GM12878 (cell line): ENCODE data around the gene COL6A1. TPM values are rescaled to one million over a fixed set of nuclear protein-coding genes. Genes with fewer than 3 reads are reported as not detected.

Source experiments
- ATAC-seq: fragments of 200-7000 bp; cut with Tn5 transposase; 3 replicates; pipeline ENCODE4 v1.9.1; 2020; ENCODE audit warnings: mild to moderate bottlenecking, moderate library complexity
- BruUV-seq: library from RNA; stranded (reverse); fragments of 400-500 nt; replicated peaks from 2 replicates; lab custom pipeline; 2021; lab: Mats Ljungman, UMichigan
- CTCF ChIA-PET: fragments of 300-600 bp; sonication (Branson Sonifier 250); formaldehyde crosslinking; extraction: SDS; loops from one replicate; lab custom pipeline; 2021; ENCODE audit warnings: inconsistent platforms; lab: Yijun Ruan, JAX
- POLR2A ChIA-PET: fragments of 350-600 bp; formaldehyde crosslinking; extraction: SDS; loops from one replicate; lab custom pipeline; 2021; ENCODE audit warnings: inconsistent platforms; lab: Charles Lee
- RAD21 ChIA-PET: fragments of 300-600 bp; sonication (Branson Sonifier 250); formaldehyde crosslinking; loops from one replicate; lab custom pipeline; 2023; ENCODE audit warnings: antibody characterized with exemption; ENCODE audit not compliant: unreplicated experiment; lab: Charles Lee
- SMC1A ChIA-PET: fragments of 300-600 bp; sonication (Branson Sonifier 250); formaldehyde crosslinking; loops from one replicate; lab custom pipeline; 2023; ENCODE audit not compliant: unreplicated experiment, uncharacterized antibody; lab: Charles Lee
- DNase-seq: peaks from one replicate; pipeline ENCODE4 v3.0.0-alpha.2; 2011; ENCODE audit warnings: low read depth, low spot score
- FAIRE-seq: peaks from 3 replicates; lab custom pipeline; 2011; peaks lifted over from hg19 to GRCh38; lab: Jason Lieb, UNC
- H2AFZ ChIP-seq: 2 replicates; pipeline ENCODE4 v1.6.0; 2011; ENCODE audit warnings: low read depth, low read length, control low read depth; ENCODE audit not compliant: control insufficient read depth
- H3K27ac ChIP-seq: 2 replicates; pipeline ENCODE4 v1.5.1; 2011; ENCODE audit warnings: control low read depth; ENCODE audit not compliant: control insufficient read depth, insufficient read depth
- H3K27me3 ChIP-seq, 2 experiments: replicated peaks in 1 of 2; 2 replicates each; pipeline versions ENCODE4 v1.6.0 to v1.6.1; 2011; ENCODE audit warnings: low read length in 1 of 2; ENCODE audit not compliant: control insufficient read depth in 2 of 2, insufficient read depth in 2 of 2
- H3K36me3 ChIP-seq, 2 experiments: 2 replicates each; pipeline ENCODE4 v1.5.1; 2011; ENCODE audit warnings: low read length in 1 of 2; ENCODE audit not compliant: control insufficient read depth in 2 of 2, insufficient read depth in 2 of 2
- H3K4me1 ChIP-seq: 2 replicates; pipeline ENCODE4 v1.6.1; 2011; ENCODE audit warnings: mild to moderate bottlenecking, low read length, moderate library complexity, mixed read lengths; ENCODE audit not compliant: control insufficient read depth, insufficient read depth
- H3K4me2 ChIP-seq: 2 replicates; pipeline ENCODE4 v1.6.0; 2011; ENCODE audit warnings: control low read depth; ENCODE audit not compliant: control insufficient read depth, insufficient read depth
- H3K4me3 ChIP-seq: fragments of 200-600 bp; sonication (generic); 2 replicates; pipeline ENCODE4 v1.5.1; 2016
- H3K79me2 ChIP-seq: 2 replicates; pipeline ENCODE4 v1.6.0; 2011; ENCODE audit warnings: low read length; ENCODE audit not compliant: control insufficient read depth, insufficient read depth
- H3K9ac ChIP-seq: 2 replicates; pipeline ENCODE4 v1.8.0; 2011; ENCODE audit warnings: low read length, control low read depth, mixed read lengths; ENCODE audit not compliant: control insufficient read depth, insufficient read depth
- H3K9me3 ChIP-seq: replicated peaks from 3 replicates; pipeline ENCODE4 v1.5.1; 2011; ENCODE audit warnings: mild to moderate bottlenecking, low read length; ENCODE audit not compliant: control insufficient read depth, insufficient read depth
- H4K20me1 ChIP-seq: 2 replicates; pipeline ENCODE4 v1.6.0; 2011; ENCODE audit not compliant: control insufficient read depth, insufficient read depth
- ATF3 ChIP-seq: IDR thresholded peaks from 2 replicates; pipeline ENCODE4 v1.6.1; 2011; ENCODE audit warnings: low read depth, mild to moderate bottlenecking, low read length, moderate library complexity, borderline replicate concordance; ENCODE audit errors: extremely low read depth
- ATF7 ChIP-seq: fragments of 450-650 bp; IDR thresholded peaks from 2 replicates; pipeline ENCODE4 v1.6.1; 2016; ENCODE audit warnings: low read depth, mild to moderate bottlenecking
- CREM ChIP-seq: IDR thresholded peaks from 2 replicates; pipeline ENCODE4 v1.6.1; 2014; ENCODE audit warnings: antibody characterized with exemption, low read depth
- HDAC2 ChIP-seq: fragments of 200-600 bp; sonication (generic); IDR thresholded peaks from 2 replicates; pipeline ENCODE4 v1.6.1; 2017
- NFYA ChIP-seq: IDR thresholded peaks from 2 replicates; pipeline ENCODE4 v1.6.1; 2011; ENCODE audit warnings: low read depth, mild to moderate bottlenecking, low read length, improper control_type of control experiment, borderline replicate concordance
- POLR2AphosphoS5 ChIP-seq: IDR thresholded peaks from 2 replicates; pipeline ENCODE4 v1.6.1; 2011; ENCODE audit warnings: mild to moderate bottlenecking, low read length, inconsistent platforms
- REST ChIP-seq: IDR thresholded peaks from 2 replicates; pipeline ENCODE4 v1.6.1; 2012; ENCODE audit warnings: mild to moderate bottlenecking, low read depth, low read length
- RUNX3 ChIP-seq: IDR thresholded peaks from 2 replicates; pipeline ENCODE4 v1.6.1; 2012; ENCODE audit warnings: low read length, inconsistent platforms
- SREBF2 ChIP-seq: IDR thresholded peaks from 2 replicates; pipeline ENCODE4 v1.6.1; 2012; ENCODE audit warnings: mild to moderate bottlenecking, low read length
- TCF3 ChIP-seq: IDR thresholded peaks from 2 replicates; pipeline ENCODE4 v1.6.1; 2012; ENCODE audit warnings: low read depth, mild to moderate bottlenecking, low read length, borderline replicate concordance; ENCODE audit not compliant: insufficient read depth
- YY1 ChIP-seq: IDR thresholded peaks from 2 replicates; pipeline ENCODE4 v1.6.1; 2011; ENCODE audit warnings: low read depth, mild to moderate bottlenecking, low read length
- ZNF687 ChIP-seq: fragments of 450-650 bp; IDR thresholded peaks from 2 replicates; pipeline ENCODE4 v1.6.1; 2017; ENCODE audit warnings: mild to moderate bottlenecking, moderate library complexity
- WGBS: methylation state at CpG from one replicate; pipeline ENCODE4 v1.1.6; 2016; ENCODE audit warnings: low lambda C conversion rate; ENCODE audit not compliant: insufficient replicate concordance, insufficient coverage; ENCODE audit errors: missing lambda C conversion rate; 5-methylcytosine and 5-hydroxymethylcytosine counted together
- in situ Hi-C: fragments of 300-500 bp; cut with MboI; formaldehyde crosslinking; loops from 9 replicates; pipeline ENCODE4 v1.14.3; 2018; ENCODE audit warnings: mixed read lengths
- intact Hi-C: fragments of 100-400 bp; cut with micrococcal nuclease; formaldehyde crosslinking; loops from one replicate; pipeline ENCODE4 v1.14.2; 2022; ENCODE audit not compliant: unreplicated experiment
- polyA plus RNA-seq, 11 experiments: library from polyadenylated mRNA; depleted of rRNA in 4 of 11; unstranded in 6 of 11; stranded (reverse) in 5 of 11; fragments of >200 nt; fragmentation: Nextera tagmentation in 4 of 11; fragmentation: Illumina TruSeq in 1 of 11; extraction: Ambion mirVana in 4 of 11; extraction: Trizol in 1 of 11; gene quantifications; 1 replicate in 1 of 11; 2 replicates in 10 of 11; pipeline versions ENCODE4 v1.2.1 to v1.2.3, GENCODE V29; 2011 to 2016; ENCODE audit warnings: inconsistent platforms in 2 of 11, missing spikeins in 2 of 11, low read depth in 1 of 11
- total RNA-seq, 4 experiments: library from RNA; depleted of rRNA in 3 of 4; stranded (reverse); fragments of >200 nt in 3 of 4; fragmentation: Illumina TruSeq in 1 of 4; extraction: Trizol in 1 of 4; gene quantifications; 2 replicates each; pipeline versions ENCODE4 v1.2.1 to v1.2.3, GENCODE V29; 2013 to 2021

The COL6A1 gene
- total and polyA plus RNA-seq, 10 of the 15 experiments (the other 5 are each of a cell fraction or from before 2014, with no cell fraction given): 0.12 to 1.3 (median 0.20) TPM; not detected in 7

- intact Hi-C loops: no loop called here
- in situ Hi-C loops: no loop called here
- ChIA-PET POLR2A (no interaction called here), SMC1A (no interaction called here), RAD21 (no interaction called here), CTCF (no interaction called here)
- no peak overlapping the region for H3K4me2 ChIP-seq
- no peak overlapping the region for H3K4me3 ChIP-seq
- no peaks in the 10 kb centered on the region for H3K36me3 ChIP-seq
- H3K27ac ChIP-seq: no peak overlapping the region
- H3K79me2 ChIP-seq: no peaks in the 10 kb centered on the region
- no peak for FAIRE-seq
- H2AFZ ChIP-seq: no peak overlapping the region
- WGBS: 60% methylated on average over 22 of the region's 22 CpGs
- H3K9ac ChIP-seq: no peak overlapping the region
- BruUV-seq: no TSS peak
- no peak for TF ChIP-seq REST
- TF ChIP-seq POLR2AphosphoS5: no peak
- no peak for TF ChIP-seq NFYA
- TF ChIP-seq ZNF687: no peak
- no peak for TF ChIP-seq ATF7
- no peak for TF ChIP-seq HDAC2
- TF ChIP-seq TCF3: no peak
- no peak for TF ChIP-seq ATF3
- TF ChIP-seq RUNX3: no peak
- TF ChIP-seq CREM: no peak
- TF ChIP-seq SREBF2: no peak
- TF ChIP-seq YY1: no peak
- no peaks in the 10 kb centered on the region for H4K20me1 ChIP-seq
- no peak for ATAC-seq
- no peaks in the 10 kb centered on the region for H3K4me1 ChIP-seq
- DNase-seq: no peak
- H3K27me3 ChIP-seq: no peaks in the 10 kb centered on the region
- H3K9me3 ChIP-seq: no peaks in the 10 kb centered on the region; the same call in 2 of the 3 replicates
Observed at GRCh38 chr21:46050668-46051378, 69.3 kb downstream of the COL6A1 start.
